ENCODE data around the gene MTR.

MTR gene

DNA sequence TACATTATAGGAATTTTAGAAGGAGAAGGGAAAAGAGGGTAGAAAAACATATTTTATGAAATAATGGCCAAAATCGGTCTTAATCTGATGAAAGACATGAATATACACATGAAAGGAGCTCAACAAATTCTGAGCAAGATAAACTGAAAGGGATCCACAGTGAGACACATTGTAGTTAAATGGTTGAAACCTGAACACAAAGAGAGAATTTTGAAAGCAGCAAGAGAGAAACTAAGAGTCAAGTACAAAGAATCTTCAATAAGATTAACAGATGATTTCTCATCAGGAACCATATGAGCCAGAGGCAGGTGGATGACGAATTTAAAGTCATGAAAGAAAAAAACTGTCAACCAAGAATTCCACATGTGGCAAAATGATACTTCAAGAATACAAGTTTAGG, 15.8 kb upstream of the MTR start:
- no peak for DNase-seq

DNA sequence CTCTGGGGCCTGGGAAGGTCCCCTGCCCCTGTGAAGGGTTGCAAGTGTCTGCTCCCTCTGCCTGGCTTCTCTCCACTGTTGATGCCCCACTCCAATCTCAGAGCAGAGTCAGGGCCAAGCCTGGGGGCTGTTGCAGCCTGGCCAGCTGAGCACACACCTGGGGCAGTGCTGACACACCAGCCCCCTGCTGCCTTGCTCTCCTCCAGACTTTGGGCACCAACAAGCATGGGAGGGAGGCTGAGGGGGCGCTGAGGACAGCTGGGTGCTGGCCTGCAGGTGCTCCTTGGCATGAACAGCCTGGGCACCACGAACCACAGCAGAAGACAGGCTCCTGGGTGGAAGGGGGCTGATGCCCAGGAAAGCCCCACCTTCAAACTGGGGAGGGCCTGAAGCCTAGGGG, 9.6 kb upstream of the MTR start:
- no peak for DNase-seq

DNA sequence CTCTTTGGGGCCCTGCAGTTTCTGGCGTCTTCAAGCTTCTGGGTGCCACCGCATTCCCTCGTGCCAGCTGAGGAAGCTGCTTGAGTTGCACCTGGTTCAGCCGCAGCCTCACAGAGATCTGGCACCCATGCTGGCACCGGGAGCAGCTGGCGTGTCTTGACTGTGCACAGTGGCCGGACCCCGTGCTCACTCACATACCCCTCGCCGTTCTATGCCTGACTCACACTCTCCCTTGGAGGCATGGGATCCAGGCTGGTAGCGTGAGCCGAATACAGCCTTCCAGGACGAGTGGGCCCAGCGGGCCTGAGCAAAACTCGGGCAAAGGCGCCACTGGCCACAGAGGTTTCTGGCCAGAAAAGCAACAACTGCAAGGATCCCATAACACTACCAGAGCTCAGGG, 8.6 kb upstream of the MTR start:
- no peak for DNase-seq

DNA sequence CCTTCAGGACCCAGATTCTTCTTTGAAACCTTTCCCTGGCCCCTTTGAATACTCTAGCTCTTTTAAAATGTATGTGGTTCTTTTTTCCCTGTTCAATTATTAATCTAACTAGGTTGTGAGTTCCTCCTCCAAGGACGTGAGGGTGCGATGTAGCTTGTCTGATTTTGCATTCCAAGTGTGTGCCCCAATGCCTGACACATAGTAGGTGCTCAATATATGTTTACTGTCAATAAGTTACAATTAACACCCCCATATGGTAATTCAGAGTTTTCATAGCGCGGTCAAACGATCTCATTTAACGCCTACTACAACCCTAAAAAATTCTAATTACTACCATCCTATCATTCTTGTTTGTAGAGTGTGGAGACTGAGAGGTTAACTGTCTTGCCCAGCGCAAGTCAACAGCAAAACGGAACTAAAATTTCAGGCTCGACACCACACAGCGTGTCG, 482 bp upstream of the MTR start:
- no peak for DNase-seq

DNA sequence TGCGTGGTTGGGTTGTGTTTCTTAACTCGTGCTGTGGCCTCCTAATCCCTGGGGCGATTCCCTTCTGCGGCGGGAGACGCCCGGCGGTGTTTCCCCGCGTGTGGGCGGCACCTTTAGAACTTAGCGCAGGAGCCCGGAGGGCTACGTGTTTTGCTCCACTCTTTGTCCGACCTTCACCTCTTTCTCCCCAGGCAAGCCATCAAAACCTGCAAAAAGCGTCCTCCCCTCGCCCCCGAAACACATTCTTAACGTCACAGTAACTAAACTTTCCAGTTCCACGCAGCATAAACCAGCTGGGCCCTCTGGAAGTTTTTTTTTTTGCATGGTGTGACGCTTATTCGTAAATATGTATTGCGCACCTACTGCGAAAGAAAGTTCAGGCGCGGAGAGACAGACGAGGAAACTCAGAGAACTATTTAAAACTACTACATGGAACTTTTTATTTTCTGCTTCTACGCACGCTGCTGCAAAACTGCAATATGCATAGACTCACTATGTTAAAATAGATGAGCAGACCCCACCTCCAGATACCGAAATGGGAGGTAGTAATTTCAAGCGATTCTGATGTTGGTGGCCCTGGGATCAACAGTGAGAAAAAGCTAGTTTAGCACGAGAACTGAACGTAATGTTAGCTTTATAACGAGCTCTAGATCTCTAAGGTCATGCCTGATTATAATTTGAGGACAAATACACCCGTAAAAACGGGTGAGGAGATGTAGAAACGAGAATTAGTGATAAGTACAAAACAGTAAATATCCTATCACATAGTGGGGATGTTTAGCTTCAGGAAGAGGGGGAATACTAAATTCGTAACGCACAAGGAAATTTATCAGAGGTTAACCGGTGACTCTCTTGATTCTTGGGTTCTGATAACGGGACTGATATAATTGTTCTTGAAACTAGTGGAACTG, 920 bp downstream of the MTR start:
- no peak for DNase-seq

DNA sequence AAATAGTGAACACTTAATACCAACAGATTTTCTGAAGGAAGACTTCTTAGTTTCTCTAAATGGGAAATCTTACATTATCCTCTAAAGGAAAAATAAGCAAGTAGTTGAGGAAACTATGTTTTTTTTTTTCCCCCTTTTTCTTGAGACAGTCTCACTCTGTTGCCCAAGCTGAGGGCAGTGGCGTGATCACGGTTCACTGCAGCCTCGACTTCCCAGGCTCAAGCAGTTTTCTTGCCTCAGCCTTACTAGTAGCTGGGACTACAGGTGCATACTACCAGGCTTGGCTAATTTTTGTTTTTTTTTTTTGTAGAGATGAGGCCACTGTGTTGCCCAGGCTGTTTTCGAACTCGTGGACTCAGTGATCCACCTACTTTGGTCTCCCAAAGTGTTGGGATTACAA, 3.9 kb downstream of the MTR start:
- no peak for DNase-seq

DNA sequence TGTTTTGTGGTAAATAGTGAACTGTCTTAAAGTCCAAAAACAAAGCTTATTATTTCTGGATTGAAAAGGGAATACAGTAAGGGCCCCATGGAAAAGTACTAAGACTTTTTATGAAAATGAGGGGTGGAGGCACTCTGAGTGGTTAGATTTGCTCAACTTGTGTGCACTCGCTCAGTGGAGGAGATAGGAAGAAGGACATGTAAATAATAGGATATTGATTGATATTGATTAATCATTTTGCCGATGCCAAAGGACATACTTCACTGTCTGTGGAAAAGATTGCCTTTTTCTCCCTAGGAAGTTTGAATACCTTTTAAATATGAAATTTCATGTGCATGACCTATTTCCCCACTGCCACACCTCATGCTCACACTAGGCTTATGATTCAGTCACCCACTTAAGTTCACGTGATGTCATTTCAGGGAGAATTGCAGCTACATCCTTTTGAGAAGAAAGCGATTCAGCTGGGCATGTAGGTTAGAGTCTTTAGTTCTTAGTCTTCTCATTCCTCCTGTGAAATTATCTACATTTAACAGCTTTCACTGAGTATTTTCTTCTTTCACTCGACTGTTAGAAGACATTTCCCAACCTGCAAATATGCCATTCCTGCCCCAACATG, 5.0 kb downstream of the MTR start:
- no peak for DNase-seq

DNA sequence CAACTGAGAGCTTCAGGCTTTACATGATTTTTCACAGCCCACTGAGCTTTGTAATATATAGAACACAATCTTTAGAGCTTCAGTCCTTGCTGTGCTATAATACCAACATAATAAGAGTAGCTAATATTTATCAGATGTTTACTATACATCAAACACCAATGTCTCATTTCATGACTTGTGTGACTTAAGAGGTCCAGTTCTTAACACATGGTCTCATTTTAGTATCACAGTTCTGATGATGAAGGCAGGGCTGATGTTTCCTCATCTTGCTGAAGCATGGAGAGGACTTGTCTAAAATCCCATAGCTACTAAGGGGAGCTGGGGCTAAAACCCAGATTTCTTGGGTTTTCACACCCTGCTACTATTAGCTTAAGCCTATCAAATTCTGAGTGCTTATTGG, 5.5 kb downstream of the MTR start:
- no peak for DNase-seq

DNA sequence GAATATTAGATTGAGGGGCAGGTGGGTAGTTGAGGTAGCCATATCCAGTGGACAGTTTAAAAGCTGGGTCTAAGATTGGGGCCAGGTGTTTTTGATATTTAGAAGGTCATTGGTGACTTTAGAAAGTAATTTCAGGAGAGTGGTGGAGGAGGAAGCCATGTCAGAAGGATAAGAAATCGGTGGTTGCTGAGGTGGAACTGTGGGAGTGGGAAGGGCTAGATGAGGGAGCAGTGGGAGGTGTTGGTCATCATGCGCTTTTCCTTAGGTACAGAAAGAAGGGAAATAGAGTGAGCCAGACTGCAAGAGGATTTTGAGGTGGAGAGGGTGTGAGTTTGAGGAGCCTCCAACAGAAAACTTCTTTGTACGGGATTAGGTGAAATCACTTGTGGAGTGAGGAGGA, 7.2 kb downstream of the MTR start:
- DNase-seq = no peak

DNA sequence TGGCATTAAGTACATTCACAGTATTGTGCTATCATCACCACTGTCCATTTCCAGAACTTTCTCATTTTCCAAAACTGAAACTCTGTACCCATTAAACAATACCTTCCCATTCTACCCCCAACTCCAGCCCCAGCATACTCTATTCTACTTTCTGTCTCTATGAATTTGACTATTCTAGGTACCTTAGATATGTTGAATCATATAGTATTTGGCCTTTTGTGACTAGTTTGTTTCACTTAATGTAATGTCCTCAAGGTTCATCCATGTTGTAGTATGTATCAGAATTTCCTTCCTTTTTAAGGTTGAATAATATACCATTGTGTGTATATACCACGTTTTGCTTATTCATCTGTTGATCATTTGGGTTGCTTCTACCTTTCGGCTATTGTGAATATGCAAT, 11.5 kb downstream of the MTR start:
- DNase-seq = no peak

DNA sequence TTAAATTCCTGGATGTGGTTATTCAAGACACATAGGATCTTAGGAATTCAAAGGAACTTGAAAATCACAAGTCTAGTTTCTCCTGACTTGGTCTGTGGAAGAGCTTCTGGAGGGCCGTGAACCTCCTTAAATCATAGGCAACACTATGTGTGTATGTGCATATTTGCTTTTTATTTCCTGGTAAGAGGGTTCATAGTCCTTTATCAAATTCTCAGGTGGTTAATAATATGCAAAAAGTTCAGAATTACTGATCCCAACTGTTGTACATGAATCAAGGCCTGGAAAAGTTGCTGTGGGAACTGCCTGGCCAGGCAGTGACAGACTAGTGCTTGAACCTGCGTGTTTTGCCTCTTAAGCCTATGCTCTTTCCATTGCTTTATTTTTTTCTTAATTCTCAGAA, 12.9 kb downstream of the MTR start:
- DNase-seq = no peak

DNA sequence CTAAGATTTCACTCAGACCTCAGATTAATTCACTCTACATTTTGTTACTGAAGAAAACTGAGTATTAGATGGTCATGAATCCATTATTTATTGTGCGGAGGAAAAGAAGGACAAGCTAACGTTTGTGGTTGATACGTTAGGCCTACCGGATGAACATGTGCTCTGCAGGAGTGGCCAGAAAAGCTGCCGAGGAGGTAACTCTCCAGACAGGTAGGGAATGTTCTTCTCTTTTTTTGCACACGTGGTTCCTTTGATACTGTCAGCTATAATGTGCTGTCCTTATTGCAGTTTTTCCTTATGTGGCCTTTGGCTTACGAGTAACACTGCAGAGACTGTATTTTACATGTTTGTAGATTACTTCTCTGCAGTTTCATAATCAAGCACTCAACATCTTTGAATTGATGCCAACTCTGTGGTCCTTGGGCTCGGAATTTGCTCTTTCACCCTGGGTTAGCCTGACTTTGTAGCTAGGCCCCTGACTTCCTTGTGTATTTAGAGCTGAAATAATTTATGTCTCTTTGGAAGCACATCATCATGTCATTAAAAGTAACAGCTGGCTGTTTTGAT, 13.6 kb downstream of the MTR start:
- DNase-seq = no peak

DNA sequence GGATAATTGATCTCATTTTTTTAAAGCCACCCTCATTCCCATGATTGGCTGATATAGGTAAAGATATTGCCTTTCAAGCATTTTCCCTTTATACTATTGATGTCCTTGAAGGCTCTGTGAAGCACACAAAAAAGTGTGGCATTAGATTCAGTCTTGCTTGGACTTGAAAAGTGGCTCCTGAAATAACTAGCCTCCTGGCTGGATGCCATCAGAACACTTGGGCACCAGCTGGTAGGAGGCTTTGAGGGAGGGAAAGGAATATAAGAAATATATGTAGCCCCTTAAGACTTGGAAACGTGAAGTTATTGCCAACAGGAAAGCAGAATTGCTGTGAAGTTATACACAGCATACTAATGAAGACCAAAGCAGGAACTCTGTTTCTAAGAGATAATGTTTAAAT, 14.1 kb downstream of the MTR start:
- no peak for DNase-seq

DNA sequence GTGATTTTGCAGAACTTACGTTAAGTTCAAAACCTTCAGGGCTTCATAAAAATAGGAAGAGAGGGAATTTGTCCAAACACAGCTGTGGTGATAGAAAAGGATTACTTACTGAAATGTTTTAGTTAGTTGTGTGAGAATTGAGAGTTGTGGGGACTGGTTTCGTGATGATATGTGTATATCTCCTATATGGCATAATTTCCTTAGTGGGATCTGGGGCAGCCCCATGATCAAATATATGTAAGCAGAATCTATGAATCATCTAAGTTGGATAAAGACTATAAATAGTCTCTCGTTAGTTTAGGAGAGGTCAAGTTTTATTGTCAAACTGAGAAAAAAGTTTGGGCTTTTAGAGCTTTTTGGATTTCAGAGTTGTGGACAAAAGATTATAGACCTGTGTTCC, 14.9 kb downstream of the MTR start:
- DNase-seq = no peak

DNA sequence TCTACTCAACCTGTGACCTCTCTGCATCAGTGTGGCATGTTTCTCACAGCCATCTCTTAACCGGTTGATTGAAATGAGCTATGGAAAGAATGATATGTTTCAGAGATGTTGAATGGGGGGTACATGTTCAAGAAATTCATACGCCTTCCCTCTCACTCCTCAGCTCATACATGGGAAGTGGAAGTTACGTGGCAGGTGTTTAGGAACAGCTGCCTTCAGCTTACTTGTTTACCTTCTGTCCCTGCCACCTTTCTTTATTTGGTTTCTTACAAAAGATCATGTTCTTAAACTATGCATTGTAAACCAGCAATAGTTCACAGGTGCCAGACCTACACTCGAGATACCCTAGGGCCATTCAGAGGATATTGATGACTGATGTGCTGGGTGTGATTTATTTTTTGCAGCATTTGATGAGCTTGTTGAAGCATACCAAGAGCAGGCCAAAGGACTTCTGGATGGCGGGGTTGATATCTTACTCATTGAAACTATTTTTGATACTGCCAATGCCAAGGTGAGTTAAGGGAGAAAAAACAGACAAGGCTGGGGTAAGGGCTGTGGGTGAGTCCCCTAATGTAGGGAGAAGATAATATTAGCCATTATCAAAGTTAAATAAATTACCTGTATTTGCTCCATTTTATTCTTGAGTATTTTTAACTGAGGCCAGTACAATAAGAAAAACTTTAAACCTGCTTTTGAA, 17.4 kb downstream of the MTR start:
- DNase-seq = no peak

DNA sequence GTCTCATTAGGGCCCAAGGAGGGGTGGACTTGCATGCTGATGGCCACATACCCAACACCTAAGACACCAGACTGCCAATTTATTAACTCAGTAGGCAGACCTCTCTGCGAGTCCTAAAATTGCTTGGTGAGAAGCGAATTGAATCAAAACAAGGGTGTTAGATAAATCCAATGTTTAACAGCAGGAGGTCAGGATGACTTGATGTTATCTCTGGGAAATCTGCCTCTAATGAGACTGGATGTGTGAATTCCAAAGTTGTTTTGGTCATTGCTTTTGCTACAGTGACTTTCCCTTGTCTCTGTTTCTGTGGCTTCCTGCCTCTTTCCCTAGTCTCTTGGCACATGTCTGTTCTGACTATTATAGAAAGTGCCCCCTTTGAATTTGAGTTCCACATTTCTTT, 20.8 kb downstream of the MTR start:
- no peak for DNase-seq

DNA sequence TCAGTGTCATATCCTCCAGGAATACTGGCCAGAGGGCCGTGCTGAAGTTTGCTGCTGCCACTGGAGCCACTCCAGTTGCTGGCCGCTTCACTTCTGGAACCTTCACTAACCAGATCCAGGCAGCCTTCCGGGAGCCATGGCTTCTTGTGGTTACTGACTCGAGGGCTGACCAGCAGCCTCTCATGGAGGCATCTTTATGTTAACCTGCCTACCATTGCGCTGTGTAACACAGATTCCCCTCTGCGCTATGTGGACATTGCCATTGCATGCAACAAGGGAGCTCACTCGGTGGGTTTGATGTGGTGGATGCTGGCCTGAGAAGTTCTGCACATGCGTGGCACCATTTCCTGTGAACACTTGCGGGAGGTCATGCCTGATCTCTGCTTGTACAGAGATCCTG, 24.8 kb downstream of the MTR start:
- no peak for DNase-seq

DNA sequence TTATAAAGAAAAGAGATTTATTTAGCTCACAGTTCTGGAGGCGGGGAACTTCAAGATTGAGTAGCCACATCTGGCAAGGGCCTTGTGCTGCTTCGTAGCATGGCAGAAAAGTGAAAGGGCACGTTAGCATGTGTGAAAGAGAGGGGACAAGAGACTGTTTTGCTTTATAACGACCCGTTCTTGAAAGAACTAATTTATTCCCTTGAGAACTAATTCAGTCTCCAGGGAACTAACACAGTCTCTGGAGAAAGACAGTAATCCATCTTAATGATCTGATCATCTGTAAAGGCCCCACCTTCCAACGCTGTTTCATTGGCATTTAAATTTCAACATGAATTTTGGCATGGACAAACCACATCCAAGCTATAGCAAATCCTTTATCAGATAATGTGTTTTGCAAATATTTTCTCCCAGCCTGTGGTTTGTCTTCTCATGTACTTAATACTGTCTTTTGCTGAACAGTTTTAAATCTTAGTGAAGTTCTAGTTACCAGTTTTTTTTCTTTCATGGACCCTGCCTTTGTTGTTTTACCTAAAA, 26.1 kb downstream of the MTR start:
- DNase-seq = no peak

DNA sequence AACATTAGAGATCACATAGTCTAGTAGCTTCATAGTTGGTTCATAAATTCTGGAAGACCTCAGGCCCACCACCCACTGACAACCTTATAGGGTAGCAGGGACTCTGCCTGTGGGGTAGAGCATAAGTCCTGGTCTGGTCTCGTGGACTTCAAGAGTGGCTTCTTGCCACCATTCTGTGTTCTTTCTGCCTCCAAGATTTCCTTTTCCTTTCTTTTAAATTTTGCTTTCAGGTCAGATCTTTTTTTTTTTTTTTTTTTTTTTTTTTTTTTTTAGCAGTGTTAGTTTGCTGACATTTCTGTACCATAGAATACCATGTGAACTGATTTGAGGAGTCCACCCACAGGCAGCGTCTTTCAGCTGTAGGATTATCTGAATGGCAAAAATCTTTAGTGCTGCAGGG, 28.5 kb downstream of the MTR start:
- no peak for DNase-seq

DNA sequence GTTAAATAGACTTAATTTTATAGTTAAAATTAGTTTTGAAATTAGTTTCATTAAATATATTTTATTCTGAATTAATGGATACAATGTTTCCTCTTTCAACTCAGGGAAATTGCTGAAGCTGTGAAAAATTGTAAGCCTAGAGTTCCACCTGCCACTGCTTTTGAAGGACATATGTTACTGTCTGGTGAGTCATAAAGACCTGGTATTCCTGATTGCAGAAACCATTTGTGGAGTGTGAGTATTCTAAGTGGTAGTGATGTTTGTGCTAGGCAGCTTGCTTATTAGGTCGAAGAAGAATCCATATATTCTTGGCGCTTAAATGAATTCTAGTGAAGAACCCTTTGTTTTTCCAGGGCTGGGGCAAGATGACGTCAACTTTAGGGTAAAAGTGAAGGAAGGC, 34.0 kb downstream of the MTR start:
- DNase-seq = no peak

DNA sequence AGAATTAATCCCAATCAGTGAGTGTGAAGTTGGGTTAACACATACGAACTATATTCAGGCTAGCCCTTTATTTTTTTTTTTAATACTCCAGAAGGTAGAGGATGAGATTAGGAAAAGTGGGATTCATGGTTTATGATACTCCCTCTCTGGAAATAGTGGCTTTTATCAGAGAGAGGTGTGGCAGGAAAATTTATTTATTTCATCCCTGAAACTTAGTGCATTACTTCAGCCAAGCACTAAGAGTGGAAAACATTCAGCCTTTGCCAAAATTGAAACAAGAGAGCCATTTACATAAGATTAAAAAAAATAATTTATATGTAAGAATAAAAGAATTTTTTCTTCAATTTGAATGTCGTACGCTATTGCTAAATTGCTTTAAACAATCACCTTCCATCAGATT, 35.0 kb downstream of the MTR start:
- no peak for DNase-seq

DNA sequence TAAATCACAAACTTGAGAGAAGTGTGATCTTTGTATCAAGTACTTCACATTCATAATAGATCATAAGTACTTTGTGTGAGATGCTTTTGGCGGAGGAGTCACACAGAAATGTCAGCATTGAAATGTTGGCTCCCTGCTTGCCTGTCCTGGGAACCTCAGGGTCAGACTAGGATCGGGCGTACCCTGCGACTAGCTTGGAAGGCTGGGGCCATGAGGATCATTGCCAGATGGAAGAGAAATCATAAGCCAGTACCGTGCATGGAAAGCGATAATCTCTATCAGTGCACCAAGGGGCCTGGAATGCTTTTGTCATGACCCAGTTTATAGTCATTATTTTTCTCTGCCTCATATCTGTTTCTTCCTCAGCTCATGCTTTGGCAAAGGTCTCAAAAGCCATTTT, 35.5 kb downstream of the MTR start:
- DNase-seq = no peak

DNA sequence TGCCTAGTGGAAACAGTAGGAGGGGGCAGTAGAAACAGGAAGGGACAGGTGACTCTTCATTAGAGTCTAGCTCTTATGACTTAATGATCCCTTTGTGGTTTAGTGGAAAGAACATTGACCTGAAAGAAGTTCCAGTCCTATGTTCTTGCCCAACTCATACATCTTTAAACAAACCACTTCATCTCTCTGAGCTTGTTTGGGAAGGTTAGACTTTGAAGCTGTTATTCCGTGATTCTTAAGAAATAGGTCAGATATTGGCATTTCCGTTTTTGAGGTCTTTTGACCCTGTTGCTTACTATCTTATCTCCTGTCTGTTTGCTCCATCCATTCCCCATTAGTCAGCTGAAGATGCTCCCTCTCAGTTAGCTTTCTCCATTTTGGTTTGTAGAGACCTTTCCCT, 38.5 kb downstream of the MTR start:
- no peak for DNase-seq

DNA sequence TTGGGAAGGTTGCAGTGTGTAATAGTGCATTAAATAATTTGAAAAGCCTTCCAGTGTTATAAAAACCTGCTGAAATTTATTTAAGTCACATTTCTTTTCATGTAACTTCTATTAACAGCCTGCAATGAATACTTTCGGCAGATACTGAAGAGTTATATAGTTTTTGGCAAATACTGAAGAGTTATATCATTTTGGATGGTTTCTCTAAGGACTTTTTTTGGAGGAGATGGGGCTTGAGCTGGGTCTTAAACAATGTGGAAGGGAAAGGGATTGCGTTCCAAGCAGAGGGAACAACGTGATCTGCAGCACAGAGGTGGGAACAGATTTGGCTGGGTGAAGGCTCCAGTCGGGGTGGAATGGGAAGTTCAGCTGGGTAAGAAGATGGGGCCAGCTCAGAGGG, 39.8 kb downstream of the MTR start:
- no peak for DNase-seq

All from CD4-positive, alpha-beta T cell treated with Interleukin-21 for 1 hour (primary cell).